WERI-Rb-1 (cell line): Measurements from ENCODE around the gene PTPRM.

Source experiments
- DNase-seq: peaks from one replicate; pipeline ENCODE4 v3.0.0-alpha.2; 2020
- H3K27ac ChIP-seq: fragments of 250-450 bp; sonication (Bioruptor Pico); 2 replicates; pipeline ENCODE4 v1.5.1; 2020; ENCODE audit warnings: mild to moderate bottlenecking, moderate library complexity
- H3K27me3 ChIP-seq: fragments of 250-450 bp; sonication (Bioruptor Pico); 2 replicates; pipeline ENCODE4 v1.5.1; 2021; ENCODE audit warnings: mild to moderate bottlenecking, low read depth, moderate library complexity; ENCODE audit not compliant: insufficient read depth, severe bottlenecking
- H3K36me3 ChIP-seq: fragments of 250-450 bp; sonication (Bioruptor Pico); 2 replicates; pipeline ENCODE4 v1.5.1; 2020; ENCODE audit warnings: mild to moderate bottlenecking, moderate library complexity
- H3K4me3 ChIP-seq: 2 replicates; pipeline ENCODE4 v1.5.1; 2011; ENCODE audit warnings: low read depth, mild to moderate bottlenecking, control low read depth, low read length
- H3K9me3 ChIP-seq: fragments of 250-450 bp; sonication (Bioruptor Pico); 2 replicates; pipeline ENCODE4 v1.5.1; 2021; ENCODE audit warnings: mild to moderate bottlenecking, moderate library complexity; ENCODE audit not compliant: severe bottlenecking
- CTCF ChIP-seq: IDR thresholded peaks from 2 replicates; pipeline ENCODE4 v1.5.1; 2011; ENCODE audit warnings: low read depth, mild to moderate bottlenecking, control low read depth, inconsistent platforms, low read length

The PTPRM gene

GRCh38 chr18:7807936-7808453, 240.9 kb downstream of the PTPRM start:
- no peak for TF ChIP-seq CTCF
- no peak for DNase-seq
- no peaks in the 10 kb centered on the region for H3K9me3 ChIP-seq
- no peak overlapping the region for H3K27ac ChIP-seq
- H3K36me3 ChIP-seq: no peaks in the 10 kb centered on the region
- no peak overlapping the region for H3K4me3 ChIP-seq
- H3K27me3 ChIP-seq: no peaks in the 10 kb centered on the region

GRCh38 chr18:7808992-7809391, 241.9 kb downstream of the PTPRM start:
- Histone ChIP-seq H3K27ac (no peak overlapping the region), H3K4me3 (no peak overlapping the region), H3K36me3 (no peaks in the 10 kb centered on the region), H3K9me3 (no peaks in the 10 kb centered on the region), H3K27me3 (no peaks in the 10 kb centered on the region)
- no peak for TF ChIP-seq CTCF
- no peak for DNase-seq

GRCh38 chr18:7809455-7809854, 242.3 kb downstream of the PTPRM start:
- Histone ChIP-seq H3K27ac (no peak overlapping the region), H3K9me3 (no peaks in the 10 kb centered on the region), H3K36me3 (no peaks in the 10 kb centered on the region), H3K27me3 (no peaks in the 10 kb centered on the region), H3K4me3 (no peak overlapping the region)
- DNase-seq: no peak
- TF ChIP-seq CTCF: no peak

GRCh38 chr18:7809978-7810377, 242.9 kb downstream of the PTPRM start:
- H3K9me3 ChIP-seq: no peaks in the 10 kb centered on the region
- H3K36me3 ChIP-seq: no peaks in the 10 kb centered on the region
- no peak for TF ChIP-seq CTCF
- no peaks in the 10 kb centered on the region for H3K27me3 ChIP-seq
- no peak for DNase-seq
- no peak overlapping the region for H3K27ac ChIP-seq
- no peak overlapping the region for H3K4me3 ChIP-seq

GRCh38 chr18:7812431-7813063, 245.4 kb downstream of the PTPRM start:
- TF ChIP-seq CTCF: no peak
- DNase-seq: peak; percentile 32

GRCh38 chr18:7813131-7813530, 246.0 kb downstream of the PTPRM start:
- TF ChIP-seq CTCF: no peak
- no peak overlapping the region for H3K27ac ChIP-seq

More at GRCh38 chr18:7812431-7813063, 245.4 kb downstream of the PTPRM start:
- Histone ChIP-seq H3K36me3 (no peaks in the 10 kb centered on the region), H3K27me3 (no peaks in the 10 kb centered on the region), H3K4me3 (no peak overlapping the region), H3K9me3 (no peaks in the 10 kb centered on the region), H3K27ac (no peak overlapping the region)

More at GRCh38 chr18:7813131-7813530, 246.0 kb downstream of the PTPRM start:
- Histone ChIP-seq H3K27me3 (no peaks in the 10 kb centered on the region), H3K36me3 (no peaks in the 10 kb centered on the region), H3K4me3 (no peak overlapping the region), H3K9me3 (no peaks in the 10 kb centered on the region)
- DNase-seq: no peak
